GM19455 (cell line): ENCODE results near the gene LYSET.
"Not testable (repeated sequence)": the region's sequence is repeated elsewhere in the genome, so short reads cannot be mapped to it uniquely, and the experiment has no call there.

Experiments
- ATAC-seq: cut with Tn5 transposase; IDR thresholded peaks from one replicate; pipeline ENCODE4 v1.9.1; 2021; ENCODE audit not compliant: unreplicated experiment

Gene LYSET

DNA sequence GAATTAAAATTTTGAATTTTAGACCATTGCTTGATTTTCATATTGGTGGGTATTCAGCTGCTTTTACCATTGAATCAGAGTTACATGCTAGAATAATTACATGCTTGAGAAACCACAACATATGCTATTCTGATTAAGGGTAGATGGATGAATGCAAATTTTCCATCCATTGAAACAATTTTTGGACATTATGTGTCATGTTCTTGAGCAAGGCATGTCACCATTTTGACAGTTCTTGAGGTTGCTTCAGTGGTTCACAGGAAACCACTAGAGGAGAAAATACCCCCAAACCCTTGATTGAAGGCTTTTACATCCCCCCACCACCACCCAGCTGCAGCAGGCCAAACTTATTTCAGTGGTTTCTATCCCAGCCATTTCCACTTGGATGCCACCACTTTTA, 35.4 kb downstream of the LYSET start:
- no peak for ATAC-seq

DNA sequence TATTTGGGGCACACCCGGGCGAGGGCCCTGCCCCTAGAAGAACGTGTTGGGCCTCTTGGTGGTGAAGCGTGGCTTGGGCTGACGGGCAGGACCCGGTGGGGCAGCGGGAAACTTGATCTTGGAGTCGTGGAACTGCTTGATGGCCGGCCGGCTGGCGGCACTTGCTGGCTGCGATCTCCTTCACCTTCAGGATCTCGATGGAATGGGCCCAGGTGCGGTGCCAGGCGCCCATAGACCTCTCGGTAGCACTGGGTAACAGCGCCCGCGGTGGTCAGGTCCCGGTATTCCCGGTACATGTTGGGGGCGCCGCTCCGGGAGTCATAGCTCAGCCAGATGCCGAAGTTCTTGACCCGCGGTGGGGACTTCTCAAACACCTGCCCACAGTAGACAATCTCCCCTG, 38.4 kb downstream of the LYSET start:
- ATAC-seq, result no peak

- no peak for ATAC-seq
Measured at GRCh38 chr14:93228550-93228949, 43.4 kb downstream of the LYSET start.

DNA sequence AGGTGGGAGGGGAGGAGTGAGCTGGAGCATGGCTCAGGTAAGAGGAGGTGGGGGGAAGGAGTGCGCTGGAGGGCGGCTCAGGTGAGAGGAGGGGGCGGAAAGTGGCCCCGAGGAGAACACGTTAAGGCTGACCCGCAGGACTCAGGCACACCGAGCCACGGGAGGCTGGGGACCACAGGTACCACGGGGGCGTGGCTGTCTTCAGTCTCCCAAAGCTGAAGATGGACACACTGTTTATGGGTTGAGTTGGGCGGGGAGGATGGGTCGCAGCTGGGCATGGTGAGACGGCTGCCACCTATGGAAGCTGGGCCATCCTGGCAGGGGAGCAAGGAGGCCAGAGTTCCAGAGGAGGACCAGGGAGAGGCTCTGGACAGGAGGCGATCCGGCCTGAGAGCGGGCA, 45.4 kb downstream of the LYSET start:
- no peak for ATAC-seq

- ATAC-seq, result no peak
Measured at GRCh38 chr14:93231129-93231979, 46.2 kb downstream of the LYSET start.

- no peak for ATAC-seq
Measured at GRCh38 chr14:93232159-93232558, 47.0 kb downstream of the LYSET start.

GRCh38 chr14:93233078-93233477, 48.0 kb downstream of the LYSET start:
- ATAC-seq, result not testable (repeated sequence)

- no peak for ATAC-seq
Measured at GRCh38 chr14:93234798-93235197, 49.7 kb downstream of the LYSET start.
